Renal cortex interstitium (tissue), 11 donors: Measurements from ENCODE around the gene CCDC74B. TPM values are rescaled to one million over a fixed set of nuclear protein-coding genes. Genes with fewer than 3 reads are reported as not detected.
"Not testable (repeated sequence)": the region's sequence is repeated elsewhere in the genome, so short reads cannot be mapped to it uniquely, and the experiment has no call there.

Experiments used
- DNase-seq, 11 donors: peaks; one replicate each; pipeline ENCODE4 v3.0.0-alpha.2; 2013; ENCODE audit warnings: low read depth in 9 of 11, low spot score in 4 of 11; ENCODE audit errors: extremely low read depth in 1 of 11
- polyA plus RNA-seq, 3 donors: library from polyadenylated mRNA; unstranded; fragments of 120-200 nt; gene quantifications; one replicate each; pipeline ENCODE4 v1.2.1, GENCODE V29; 2013; ENCODE audit not compliant: insufficient read length in 3 of 3

CCDC74B gene
- polyA plus RNA-seq, 3 donors, result 14.1 to 17.4 (median 14.9) TPM

DNA sequence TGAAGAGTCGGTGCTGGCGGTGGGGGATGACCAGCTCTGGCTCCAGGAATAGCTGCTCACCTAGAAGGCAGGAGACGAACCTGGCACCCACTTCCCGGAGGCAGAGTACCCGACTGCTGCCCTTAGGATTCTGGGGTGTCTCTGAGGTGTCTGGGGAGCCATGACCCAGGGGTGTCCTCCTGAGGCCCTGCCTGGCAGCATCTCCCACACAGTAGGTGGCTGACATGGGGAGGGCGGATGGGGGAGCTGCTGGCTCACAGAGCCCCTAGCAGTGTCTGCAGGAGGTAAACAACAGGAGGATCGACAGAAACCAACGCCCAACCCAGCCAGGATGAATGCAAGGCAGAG is 9.5 kb upstream of the CCDC74B start:
- DNase-seq, result not testable (repeated sequence)

- DNase-seq, result not testable (repeated sequence)
Observed at GRCh38 chr2:130153721-130154422, 9.0 kb upstream of the CCDC74B start.

DNA sequence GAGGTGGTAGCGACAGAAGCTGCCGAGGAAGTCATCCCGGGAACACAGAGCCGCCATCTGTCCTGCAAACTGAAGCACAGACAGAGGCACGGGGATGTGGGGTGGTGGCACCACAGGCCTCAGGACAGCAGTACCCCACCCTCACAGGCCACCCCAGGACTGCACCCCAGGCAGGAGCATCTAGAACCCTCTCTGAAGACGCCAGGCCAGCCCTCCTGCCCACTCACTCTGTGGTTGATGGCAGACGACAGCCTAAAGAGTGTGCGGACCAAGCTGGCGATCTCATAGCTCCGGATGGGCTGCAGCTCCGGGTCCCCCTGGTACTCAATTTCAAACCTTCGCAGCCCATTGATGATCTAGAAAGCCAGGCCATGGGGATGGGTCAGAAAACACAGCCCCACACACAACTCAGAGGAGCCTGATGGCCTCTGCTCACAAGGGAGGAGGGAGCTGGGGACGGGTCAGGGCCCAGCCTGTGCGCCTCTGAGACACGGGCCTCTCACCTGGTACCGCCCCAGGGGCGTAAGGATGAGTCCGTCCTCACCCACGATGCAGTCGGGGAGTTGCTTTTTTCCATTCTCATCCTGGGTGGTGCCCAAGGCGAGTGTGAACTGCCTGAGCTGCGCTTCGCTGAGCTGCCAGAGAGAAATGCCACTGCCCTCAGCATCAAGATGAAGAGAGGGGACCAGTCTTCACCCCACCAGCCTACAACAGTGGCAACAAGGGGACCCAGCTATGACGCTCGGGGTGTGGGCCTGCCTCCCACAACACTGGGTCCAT is 8.1 kb upstream of the CCDC74B start:
- no peak for DNase-seq

DNA sequence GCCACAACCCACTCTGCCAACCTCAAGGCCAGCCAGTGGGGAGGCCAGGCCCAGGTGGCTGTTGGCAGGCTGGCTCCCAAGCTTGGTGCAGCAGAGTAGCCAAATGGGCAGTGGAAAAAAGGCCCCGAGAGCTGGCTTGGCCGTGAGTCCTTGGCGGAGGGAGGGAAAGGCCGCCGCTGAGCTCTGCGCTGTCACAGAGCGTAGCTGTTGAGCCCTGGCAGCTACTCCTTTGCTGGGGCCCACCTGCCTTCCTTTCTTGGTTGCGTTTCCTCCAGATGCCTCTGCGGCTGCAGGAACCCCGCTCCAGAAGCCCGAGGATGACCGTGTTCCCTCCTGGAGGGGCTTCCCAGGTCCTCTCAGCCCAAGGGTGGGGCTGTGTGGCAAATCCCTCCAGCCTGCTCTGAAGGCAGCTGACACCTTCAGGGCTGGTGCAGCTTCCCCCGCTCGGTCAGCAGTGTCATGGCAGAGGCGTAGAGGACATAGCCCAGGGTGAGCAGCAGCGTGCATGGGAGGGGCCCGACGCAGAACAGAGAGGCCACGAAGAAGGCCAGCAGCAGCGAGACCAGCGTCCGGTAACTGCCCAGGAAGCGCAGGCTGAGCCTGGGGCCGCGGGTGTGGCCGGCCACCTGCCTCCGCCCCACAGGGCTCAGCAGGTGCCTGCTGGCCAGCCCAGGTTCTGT is 7.4 kb upstream of the CCDC74B start:
- DNase-seq, result not testable (repeated sequence)

- DNase-seq, result not testable (repeated sequence)
Observed at GRCh38 chr2:130151145-130151512, 6.2 kb upstream of the CCDC74B start.

GRCh38 chr2:130150181-130151144 is 5.6 kb upstream of the CCDC74B start:
- no peak for DNase-seq

GRCh38 chr2:130148515-130148914 is 3.6 kb upstream of the CCDC74B start:
- not testable (repeated sequence) for DNase-seq

GRCh38 chr2:130143266-130144039 is 1.5 kb downstream of the CCDC74B start:
- DNase-seq, result not testable (repeated sequence)

- not testable (repeated sequence) for DNase-seq
Observed at GRCh38 chr2:130142396-130143265, 2.3 kb downstream of the CCDC74B start.

DNA sequence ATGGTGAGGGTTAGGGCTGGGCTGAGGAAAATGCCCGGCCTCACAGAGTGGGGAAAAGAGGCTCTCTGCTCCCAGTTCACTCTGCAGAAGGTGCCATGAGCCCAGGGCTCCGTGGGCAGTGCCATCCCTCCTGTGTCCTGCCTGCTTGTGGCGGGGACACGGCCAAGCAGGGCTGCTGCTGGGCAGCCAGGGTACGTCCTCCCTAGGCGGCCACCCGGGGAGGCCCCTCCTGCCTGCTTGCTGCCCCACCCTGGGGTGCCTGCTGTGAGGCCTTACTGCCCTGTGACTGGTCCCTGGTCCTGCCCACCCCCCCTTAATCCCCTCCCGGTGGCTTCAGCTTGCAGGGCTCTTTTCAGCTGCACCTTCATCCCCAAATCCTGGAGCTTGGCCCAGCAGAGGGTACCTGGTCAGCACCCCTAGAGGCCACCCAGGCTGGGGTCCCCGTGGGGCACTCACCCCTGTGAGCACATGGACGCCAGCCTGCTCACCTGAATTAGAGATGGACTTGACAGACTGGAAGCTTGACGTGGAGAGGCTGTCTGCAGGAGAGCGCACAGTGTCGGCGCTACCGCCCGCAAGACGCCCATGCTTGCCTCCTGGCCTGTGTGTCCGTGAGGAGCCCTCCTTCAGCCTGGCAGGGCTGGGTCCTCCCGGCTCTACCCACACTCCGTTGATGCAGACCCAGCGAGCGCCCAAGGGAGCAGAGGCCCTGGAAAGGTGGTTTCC is 3.1 kb downstream of the CCDC74B start:
- DNase-seq, result not testable (repeated sequence)

- DNase-seq, result not testable (repeated sequence)
Observed at GRCh38 chr2:130141002-130141401, 3.9 kb downstream of the CCDC74B start.

GRCh38 chr2:130140516-130140915 is 4.4 kb downstream of the CCDC74B start:
- not testable (repeated sequence) for DNase-seq

DNA sequence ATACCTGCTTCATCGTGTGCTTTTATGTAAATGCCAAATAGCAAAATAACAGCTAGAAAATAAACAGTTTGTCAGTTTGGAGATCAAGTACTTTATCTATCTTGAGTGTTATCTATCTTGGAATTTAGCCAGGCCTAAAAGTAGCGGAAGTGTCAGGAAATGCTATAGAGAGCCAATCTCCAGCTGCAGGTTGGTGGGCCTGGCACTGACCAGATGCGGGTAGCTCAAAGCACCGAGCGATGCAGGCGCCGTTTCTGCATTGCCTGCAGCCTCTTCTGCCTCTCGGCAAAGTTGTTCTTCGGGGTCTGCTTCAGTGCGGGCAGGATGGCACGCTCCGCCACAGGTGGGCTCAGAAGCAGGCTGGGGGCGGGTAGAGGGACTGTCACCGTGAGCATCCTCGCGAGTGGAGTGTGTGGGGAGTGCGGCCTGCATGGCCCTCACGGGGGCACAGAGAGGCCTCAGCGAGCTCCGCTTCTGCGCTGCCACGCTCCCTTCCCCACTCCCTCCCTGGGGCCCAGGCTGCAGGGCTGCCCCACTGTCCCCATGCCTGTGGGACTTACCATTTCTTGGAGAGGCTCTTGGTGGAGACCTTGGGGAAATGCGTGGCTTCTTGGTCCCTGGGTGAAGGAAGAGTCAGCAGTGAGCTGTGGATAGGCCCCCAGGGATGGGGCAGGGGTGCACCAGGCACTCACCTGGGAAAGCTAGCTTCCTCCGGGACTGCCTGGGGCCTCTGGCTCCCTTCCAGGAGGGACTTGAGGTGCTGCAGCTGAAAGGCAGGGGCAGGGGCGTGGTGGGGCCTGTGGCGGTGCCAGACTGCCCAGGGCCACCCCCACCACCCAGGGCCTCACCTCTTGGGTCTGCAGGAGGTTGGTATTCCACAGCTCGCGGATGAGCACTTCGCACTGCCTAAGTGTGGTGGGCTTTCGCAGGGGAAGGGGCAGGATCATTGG is 5.3 kb downstream of the CCDC74B start:
- DNase-seq, result not testable (repeated sequence)

GRCh38 chr2:130138841-130139251 is 6.1 kb downstream of the CCDC74B start:
- not testable (repeated sequence) for DNase-seq

DNA sequence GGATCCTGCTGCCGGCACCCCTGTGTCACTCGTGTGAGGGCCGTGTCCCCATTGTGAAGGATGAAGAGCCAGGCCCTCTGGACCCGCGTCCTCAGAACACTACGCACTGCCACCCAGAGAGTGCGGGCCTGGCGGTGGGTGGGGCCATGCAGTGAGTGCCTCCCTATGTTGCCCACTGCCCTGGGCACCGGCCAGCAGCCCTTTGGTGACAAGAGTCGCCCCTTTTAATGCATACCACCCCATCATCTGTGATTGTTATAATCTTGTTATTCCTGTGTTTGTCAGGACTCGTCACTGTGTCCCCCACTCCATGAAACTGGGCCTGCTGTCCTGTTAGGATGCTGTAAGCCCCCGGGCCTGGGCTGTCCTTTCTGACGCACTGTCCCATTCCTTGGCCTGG is 6.6 kb downstream of the CCDC74B start:
- not testable (repeated sequence) for DNase-seq
